Measurements from ENCODE around the gene DEPDC4. TPM values are rescaled to one million over a fixed set of nuclear protein-coding genes. Genes with fewer than 3 reads are reported as not detected.

Gene DEPDC4
- total and polyA plus RNA-seq, 2 experiments from 2014 or later, result 2.2 to 9.4 TPM

- no peaks in the 10 kb centered on the region for H3F3A ChIP-seq (replicated peaks; ENCODE audit: low read depth)
- no peaks in the 10 kb centered on the region; the same call in 2 of the 3 replicates for H3K36me3 Mint-ChIP-seq (ENCODE audit: low read depth)
- H3K4me1 ChIP-seq (ENCODE audit: insufficient read depth), result peaks cover 22% of the 10 kb centered on the region
- peak overlapping the region; percentile 99 for H3K4me3 Mint-ChIP-seq
- H3K4me2 ChIP-seq, result peak overlapping the region; percentile 94
- peak; percentile 36 for ATAC-seq
- no peaks in the 10 kb centered on the region for H3K9me3 Mint-ChIP-seq
- H3K4me3 ChIP-seq, result peak overlapping the region; percentile 84
- H3K9me2 ChIP-seq (ENCODE audit: insufficient read depth), result no peaks in the 10 kb centered on the region
- no peak for TF ChIP-seq ZNF331 (CRISPR knock-in tag; IDR thresholded peaks at IDR 0.05; ENCODE audit: low read depth)
- no peak for TF ChIP-seq CTCF (conservative IDR thresholded peaks at IDR 0.05; ENCODE audit: low read depth in 2 of 2)
- no peak for TF ChIP-seq NANOG (IDR thresholded peaks at IDR 0.05; ENCODE audit: borderline replicate concordance)
- TF ChIP-seq POLR2AphosphoS5 (IDR thresholded peaks at IDR 0.05; ENCODE audit: low read depth), result no peak
- no peak for TF ChIP-seq ZNF462 (CRISPR knock-in tag; IDR thresholded peaks at IDR 0.05)
- TF ChIP-seq REST (IDR thresholded peaks at IDR 0.05; ENCODE audit: unreplicated experiment), result no peak
- TF ChIP-seq EZH2phosphoT487 (IDR thresholded peaks at IDR 0.05; ENCODE audit: unreplicated experiment), result no peak
- TF ChIP-seq STAT1 (IDR thresholded peaks at IDR 0.05; ENCODE audit: unreplicated experiment), result no peak
- no peak for TF ChIP-seq EZH2 (IDR thresholded peaks at IDR 0.05; ENCODE audit: low read depth, unreplicated experiment)
- TF ChIP-seq CREB1 (CRISPR knock-in tag; IDR thresholded peaks at IDR 0.05; ENCODE audit: low read depth), result no peak
- no peak for TF ChIP-seq ETS1 (IDR thresholded peaks at IDR 0.05)
- peak overlapping the region; percentile 97 for H3K27ac ChIP-seq (ENCODE audit: low read depth)
- DNase-seq (ENCODE audit: low spot score), result peak; percentile 39
- H3K27me3 ChIP-seq (ENCODE audit: insufficient read depth), result no peaks in the 10 kb centered on the region
- no peak overlapping the region for H3K27ac Mint-ChIP-seq
- peaks cover 8% of the 10 kb centered on the region for H3K27me3 Mint-ChIP-seq (ENCODE audit: insufficient read depth, low read depth, poor library complexity)
- peaks cover 22% of the 10 kb centered on the region for H3K4me1 Mint-ChIP-seq
- no peaks in the 10 kb centered on the region for H3K36me3 ChIP-seq (ENCODE audit: insufficient read depth)
- peak overlapping the region; percentile 68; the same call in 1 of the 2 replicates for H2AFZ ChIP-seq
- peaks cover 52% of the 10 kb centered on the region for H3K79me2 ChIP-seq (replicated peaks; ENCODE audit: insufficient read depth)
- peaks cover 9% of the 10 kb centered on the region; the same call in 1 of the 2 replicates for H4K20me1 ChIP-seq (replicated peaks; ENCODE audit: insufficient read depth)
These were observed 863 bp upstream of the DEPDC4 start for GRCh38 chr12:100267603-100268281.
